ENCODE measurements around the gene SHE. TPM values are rescaled to one million over a fixed set of nuclear protein-coding genes. Genes with fewer than 3 reads are reported as not detected.
"Not testable (repeated sequence)": the region's sequence is repeated elsewhere in the genome, so short reads cannot be mapped to it uniquely, and the experiment has no call there.

The SHE gene
- total and polyA plus RNA-seq, 5 experiments from 2014 or later = not detected

DNA sequence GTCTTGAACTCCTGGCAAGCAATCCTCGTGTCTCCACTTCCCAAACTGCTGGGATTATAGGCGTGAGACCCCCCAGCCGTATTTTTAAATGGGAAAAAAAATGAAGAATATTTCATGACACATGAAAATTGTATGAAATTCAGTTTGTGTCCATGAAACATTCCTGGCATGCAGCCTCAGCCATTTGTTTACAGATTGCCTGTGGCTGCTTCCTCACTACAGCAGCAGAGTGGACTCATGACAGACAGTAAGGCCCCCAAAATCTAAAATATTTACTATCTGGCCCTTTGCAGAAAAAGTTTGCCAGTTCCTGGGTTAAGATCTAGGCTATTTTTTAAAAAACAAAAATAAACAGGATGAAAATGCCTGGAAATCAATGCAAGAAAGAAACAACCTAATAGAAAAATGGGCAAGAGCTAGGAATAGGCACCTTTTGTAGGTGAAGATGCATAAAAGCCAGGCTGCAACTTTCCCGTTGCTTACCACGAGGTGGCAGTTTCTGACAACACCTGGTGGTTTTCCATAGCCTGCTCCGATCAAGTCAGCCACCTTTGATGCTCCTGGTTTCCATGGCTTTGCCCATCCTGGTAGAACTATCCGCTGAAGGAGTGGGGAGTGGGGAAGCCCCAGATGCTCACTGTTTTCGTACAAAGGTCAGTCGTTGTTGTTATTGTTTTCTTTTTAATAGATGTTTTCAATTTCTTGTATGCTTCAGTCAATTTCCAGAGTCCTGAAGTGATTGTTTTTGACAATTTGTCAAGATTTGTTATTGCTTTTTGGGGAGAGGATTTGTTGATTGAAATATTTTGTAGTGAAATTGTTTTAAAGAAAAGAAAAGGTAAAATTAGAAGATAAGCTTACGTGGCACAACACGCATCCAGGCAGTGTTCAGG is 32.0 kb upstream of the SHE start:
- Mint-ChIP-seq H3K4me1 (no peaks in the 10 kb centered on the region), H3K4me3 (no peak overlapping the region), H3K27ac (no peak overlapping the region), H3K36me3 (no peaks in the 10 kb centered on the region), H3K9me3 (peaks cover 0 to 5% (median 0%) of the 10 kb centered on the region in 9 donors), H3K27me3 (peaks cover 0 to 8% (median 5%) of the 10 kb centered on the region in 5 donors)
- POLR2A ChIA-PET = no interaction called here
- DNase-seq (no peak), ATAC-seq (no peak)

GRCh38 chr1:154531950-154532349 is 29.7 kb upstream of the SHE start:
- H3K27ac Mint-ChIP-seq, H3K4me1 Mint-ChIP-seq, H3K36me3 Mint-ChIP-seq, ATAC-seq, POLR2A ChIA-PET, DNase-seq, H3K27me3 Mint-ChIP-seq, H3K4me3 Mint-ChIP-seq, H3K9me3 Mint-ChIP-seq: not testable (repeated sequence)

DNA sequence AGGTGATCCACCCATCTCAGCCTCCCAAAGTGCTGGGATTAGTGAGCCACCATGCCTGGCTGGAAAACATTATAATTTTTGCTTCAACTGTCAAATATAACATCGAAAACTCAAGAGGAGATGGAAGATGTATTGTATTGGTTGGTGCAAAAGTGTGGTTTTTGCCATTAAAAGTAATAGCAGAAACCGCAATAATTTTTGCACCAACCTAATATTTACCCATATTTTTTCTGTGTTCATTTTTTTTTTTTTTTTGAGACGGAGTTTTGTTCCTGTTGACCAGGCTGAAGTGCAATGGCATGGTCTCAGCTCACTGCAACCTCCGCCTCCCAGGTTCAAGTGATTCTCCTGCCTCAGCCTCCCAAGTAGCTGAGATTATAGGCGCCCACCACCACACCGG is 27.1 kb upstream of the SHE start:
- H3K27me3 Mint-ChIP-seq = peaks cover 0 to 7% (median 3%) of the 10 kb centered on the region in 5 donors
- H3K27ac Mint-ChIP-seq = no peak overlapping the region
- no peaks in the 10 kb centered on the region for H3K9me3 Mint-ChIP-seq
- H3K36me3 Mint-ChIP-seq = no peaks in the 10 kb centered on the region
- no peak for ATAC-seq
- no peak overlapping the region for H3K4me3 Mint-ChIP-seq
- no peaks in the 10 kb centered on the region for H3K4me1 Mint-ChIP-seq
- POLR2A ChIA-PET = interaction anchor here (0.7 kb wide), 1 partner anchor 16 kb away, joined by 3 read pairs; no protein-coding TSS in a partner anchor
- DNase-seq = no peak

DNA sequence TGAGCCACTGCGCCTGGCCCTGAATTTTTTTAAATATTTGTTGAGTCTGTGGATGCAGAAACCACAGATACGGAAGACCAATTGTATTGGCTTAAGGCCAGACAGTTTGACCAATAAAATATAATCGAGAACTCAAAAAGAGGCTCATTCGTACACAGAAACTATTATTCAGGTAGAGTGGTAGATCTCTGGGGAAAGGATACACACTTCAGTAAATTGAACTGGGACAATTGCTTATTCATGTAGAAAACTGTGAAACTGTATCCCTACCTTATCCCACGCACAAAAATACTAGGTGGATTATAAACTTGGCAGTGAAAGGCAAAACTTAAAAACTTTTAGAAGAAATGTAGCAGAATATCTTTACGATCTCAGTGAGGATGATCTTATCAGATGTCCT is 25.0 kb upstream of the SHE start:
- Mint-ChIP-seq H3K4me3 (no peak overlapping the region), H3K27ac (no peak overlapping the region), H3K27me3 (peaks cover 0 to 12% (median 5%) of the 10 kb centered on the region in 5 donors), H3K36me3 (no peaks in the 10 kb centered on the region), H3K4me1 (no peaks in the 10 kb centered on the region), H3K9me3 (no peaks in the 10 kb centered on the region)
- DNase-seq (no peak), ATAC-seq (no peak)
- POLR2A ChIA-PET = no interaction called here

GRCh38 chr1:154524881-154525280 is 22.7 kb upstream of the SHE start:
- no peaks in the 10 kb centered on the region for H3K36me3 Mint-ChIP-seq
- no peak for DNase-seq
- POLR2A ChIA-PET = interaction anchor here (0.6 kb wide), 1 partner anchor 415 kb away, joined by 3 read pairs; no protein-coding TSS in a partner anchor
- H3K9me3 Mint-ChIP-seq = no peaks in the 10 kb centered on the region
- no peaks in the 10 kb centered on the region for H3K4me1 Mint-ChIP-seq
- H3K27ac Mint-ChIP-seq = no peak overlapping the region
- H3K27me3 Mint-ChIP-seq = peaks cover 0 to 12% (median 5%) of the 10 kb centered on the region in 5 donors
- H3K4me3 Mint-ChIP-seq = no peak overlapping the region
- ATAC-seq = no peak

DNA sequence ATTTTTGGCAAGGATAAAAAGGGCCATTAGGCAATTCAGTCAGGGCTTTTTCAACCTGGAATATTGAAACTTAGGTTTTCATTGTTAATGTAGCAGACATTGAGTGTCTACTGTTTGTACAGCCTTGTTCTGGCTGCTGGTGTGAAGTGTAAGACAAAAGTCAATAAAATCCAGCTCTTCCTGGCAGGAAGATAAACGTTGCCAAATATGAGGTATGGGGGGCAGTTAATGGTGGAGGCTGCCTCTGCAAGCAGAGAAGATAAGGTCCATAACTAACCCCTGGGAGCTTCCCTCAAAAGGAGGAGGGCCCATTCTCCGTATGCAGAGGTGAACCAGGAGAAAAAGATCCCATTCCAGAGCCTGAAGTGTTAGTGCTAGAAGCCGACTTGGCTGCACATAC is 19.5 kb upstream of the SHE start:
- no peak overlapping the region for H3K4me3 Mint-ChIP-seq
- peaks cover 4 to 12% (median 6%) of the 10 kb centered on the region in 5 donors for H3K27me3 Mint-ChIP-seq
- H3K9me3 Mint-ChIP-seq = no peaks in the 10 kb centered on the region
- no peak overlapping the region for H3K27ac Mint-ChIP-seq
- no peaks in the 10 kb centered on the region for H3K4me1 Mint-ChIP-seq
- no peaks in the 10 kb centered on the region for H3K36me3 Mint-ChIP-seq
- ATAC-seq = no peak
- POLR2A ChIA-PET = no interaction called here
- DNase-seq = no peak

GRCh38 chr1:154520333-154520732 is 18.1 kb upstream of the SHE start:
- Mint-ChIP-seq H3K4me1 (no peaks in the 10 kb centered on the region), H3K9me3 (no peaks in the 10 kb centered on the region), H3K27me3 (peaks cover 5 to 12% (median 7%) of the 10 kb centered on the region in 5 donors), H3K4me3 (no peak overlapping the region), H3K27ac (no peak overlapping the region), H3K36me3 (no peaks in the 10 kb centered on the region)
- POLR2A ChIA-PET = no interaction called here
- ATAC-seq = no peak
- no peak for DNase-seq

- POLR2A ChIA-PET = no interaction called here
- ATAC-seq (no peak), DNase-seq (no peak)
- H3K4me1 Mint-ChIP-seq = no peaks in the 10 kb centered on the region
- H3K9me3 Mint-ChIP-seq = no peaks in the 10 kb centered on the region
- no peaks in the 10 kb centered on the region for H3K36me3 Mint-ChIP-seq
- no peak overlapping the region for H3K4me3 Mint-ChIP-seq
- H3K27ac Mint-ChIP-seq = no peak overlapping the region
- peaks cover 3 to 12% (median 9%) of the 10 kb centered on the region in 5 donors for H3K27me3 Mint-ChIP-seq
Observed at GRCh38 chr1:154519591-154519991, 17.4 kb upstream of the SHE start.

DNA sequence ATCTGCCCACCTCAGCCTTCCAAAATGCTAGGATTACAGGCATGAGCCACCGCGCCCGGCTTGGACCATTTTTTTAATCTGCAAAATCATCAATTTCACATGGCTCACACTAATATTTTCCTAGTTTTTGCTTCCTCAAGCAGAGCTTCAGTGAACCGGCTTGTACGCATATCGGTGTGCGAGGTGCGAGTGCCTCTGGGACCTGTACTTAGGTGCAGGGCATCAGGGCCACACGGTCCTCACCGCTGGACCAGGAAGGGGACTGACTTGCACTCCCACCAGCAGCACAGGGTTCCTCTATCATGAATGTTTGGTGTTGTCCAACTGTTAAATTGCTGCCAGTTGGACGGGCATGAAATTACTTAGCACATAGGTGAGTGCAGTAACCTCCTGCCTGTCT is 15.4 kb upstream of the SHE start:
- no peaks in the 10 kb centered on the region for H3K36me3 Mint-ChIP-seq
- ATAC-seq = no peak
- no peak overlapping the region for H3K4me3 Mint-ChIP-seq
- no peak for DNase-seq
- H3K9me3 Mint-ChIP-seq = no peaks in the 10 kb centered on the region
- H3K4me1 Mint-ChIP-seq = no peaks in the 10 kb centered on the region
- POLR2A ChIA-PET = no interaction called here
- no peak overlapping the region for H3K27ac Mint-ChIP-seq
- H3K27me3 Mint-ChIP-seq = peaks cover 0 to 12% (median 4%) of the 10 kb centered on the region in 5 donors

- Mint-ChIP-seq H3K4me3 (no peak overlapping the region), H3K27me3 (peaks cover 0 to 20% (median 7%) of the 10 kb centered on the region in 5 donors), H3K9me3 (no peaks in the 10 kb centered on the region), H3K27ac (no peak overlapping the region), H3K4me1 (no peaks in the 10 kb centered on the region), H3K36me3 (no peaks in the 10 kb centered on the region)
- POLR2A ChIA-PET = no interaction called here
- ATAC-seq (no peak), DNase-seq (no peak)
Observed at GRCh38 chr1:154514066-154514553, 11.9 kb upstream of the SHE start.

DNA sequence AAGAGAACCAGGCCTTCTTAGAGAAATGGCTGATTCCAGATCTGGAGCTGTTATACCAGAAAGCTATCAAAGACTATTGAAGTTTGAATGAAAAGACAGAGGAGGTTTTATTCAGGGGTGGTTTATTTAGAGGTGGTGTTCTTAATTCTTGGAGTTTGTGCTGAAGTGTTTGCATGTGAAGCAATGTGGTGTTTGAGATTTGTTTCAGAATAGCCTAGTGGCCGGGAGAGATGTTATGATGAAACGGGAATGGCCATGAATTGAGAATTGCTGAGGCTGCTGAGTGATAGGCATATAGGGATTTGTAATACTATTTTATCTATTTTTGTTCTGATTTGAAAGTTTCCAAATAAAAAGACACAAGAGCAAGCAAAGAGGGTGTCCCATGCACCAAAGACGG is 10.5 kb upstream of the SHE start:
- ATAC-seq = no peak
- H3K27me3 Mint-ChIP-seq = peaks cover 10 to 27% (median 17%) of the 10 kb centered on the region in 5 donors

GRCh38 chr1:154503898-154504297 is 1.7 kb upstream of the SHE start:
- POLR2A ChIA-PET = no interaction called here
- Mint-ChIP-seq H3K27me3 (peaks cover 33 to 75% (median 69%) of the 10 kb centered on the region in 5 donors), H3K4me1 (peaks cover 0 to 5% (median 2%) of the 10 kb centered on the region in 4 donors), H3K27ac (no peak overlapping the region), H3K4me3 (peak overlapping the region in 9 of 10 donors; percentile 11 to 70 (median 46)), H3K9me3 (peaks cover 0 to 5% (median 0%) of the 10 kb centered on the region in 9 donors), H3K36me3 (peaks cover 0 to 4% (median 0%) of the 10 kb centered on the region in 3 donors)
- ATAC-seq (no peak), DNase-seq (no peak)

More for the DNA sequence above, 10.5 kb upstream of the SHE start:
- Mint-ChIP-seq H3K4me1 (no peaks in the 10 kb centered on the region), H3K9me3 (peaks cover 0 to under 1% (median 0%) of the 10 kb centered on the region in 9 donors), H3K27ac (no peak overlapping the region), H3K36me3 (no peaks in the 10 kb centered on the region), H3K4me3 (no peak overlapping the region)
- POLR2A ChIA-PET = no interaction called here
- DNase-seq = no peak

DNA sequence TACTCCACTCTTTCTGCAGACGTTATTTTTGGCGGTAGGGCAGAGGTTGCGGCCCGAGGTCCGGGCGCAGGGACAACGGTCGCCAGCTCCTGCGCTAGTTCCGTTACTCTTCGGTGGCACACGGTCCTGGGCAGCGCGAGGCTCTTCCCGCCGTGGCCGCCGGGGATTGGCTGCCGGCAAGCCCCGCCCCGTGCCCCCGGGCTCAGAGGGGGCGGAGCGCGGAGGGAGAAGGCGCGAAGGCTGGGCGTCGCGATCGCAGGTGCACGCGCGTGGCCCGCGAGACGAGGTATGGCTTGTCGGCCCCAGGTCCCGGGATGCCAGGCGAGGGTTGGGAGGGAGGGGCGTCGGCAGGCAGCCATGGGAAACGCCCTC is 518 bp upstream of the SHE start:
- no peak overlapping the region for H3K27ac Mint-ChIP-seq
- H3K9me3 Mint-ChIP-seq = peaks cover 0 to 4% (median 0%) of the 10 kb centered on the region in 9 donors
- peaks cover 27 to 64% (median 59%) of the 10 kb centered on the region in 5 donors for H3K27me3 Mint-ChIP-seq

More for the DNA sequence above, 518 bp upstream of the SHE start:
- DNase-seq (peak in 1 of 10 donors; percentile 4), ATAC-seq (peak; percentile 23 to 44)
- Mint-ChIP-seq H3K4me3 (peak overlapping the region; percentile 43 to 75 (median 64)), H3K36me3 (peaks cover 0 to 4% (median 0%) of the 10 kb centered on the region in 3 donors), H3K4me1 (peaks cover 0 to 5% (median 3%) of the 10 kb centered on the region in 4 donors)
- POLR2A ChIA-PET = no interaction called here

Measured in naive thymus-derived CD8-positive, alpha-beta T cell (primary cell).